ENCODE results near the gene ME3. TPM values are rescaled to one million over a fixed set of nuclear protein-coding genes. Genes with fewer than 3 reads are reported as not detected.
A peak's percentile ranks its signal among the peaks of the same experiment; 100 is the strongest.

ME3 gene
- total RNA-seq, 6 experiments from 2014 or later = 1.9 to 8.5 (median 4.6) TPM

GRCh38 chr11:86673055-86673843 is 833 bp upstream of the ME3 start:
- Histone ChIP-seq H3K4me1 (peaks cover 0 to 15% (median 6%) of the 10 kb centered on the region in 4 donors), H3K9me3 (no peaks in the 10 kb centered on the region), H3K36me3 (no peaks in the 10 kb centered on the region), H3K27me3 (no peaks in the 10 kb centered on the region), H3K27ac (no peak overlapping the region), H3K4me3 (no peak overlapping the region)
- TF ChIP-seq POLR2A (IDR thresholded peaks at IDR 0.05) = no peak
- TF ChIP-seq, protein P1, sequence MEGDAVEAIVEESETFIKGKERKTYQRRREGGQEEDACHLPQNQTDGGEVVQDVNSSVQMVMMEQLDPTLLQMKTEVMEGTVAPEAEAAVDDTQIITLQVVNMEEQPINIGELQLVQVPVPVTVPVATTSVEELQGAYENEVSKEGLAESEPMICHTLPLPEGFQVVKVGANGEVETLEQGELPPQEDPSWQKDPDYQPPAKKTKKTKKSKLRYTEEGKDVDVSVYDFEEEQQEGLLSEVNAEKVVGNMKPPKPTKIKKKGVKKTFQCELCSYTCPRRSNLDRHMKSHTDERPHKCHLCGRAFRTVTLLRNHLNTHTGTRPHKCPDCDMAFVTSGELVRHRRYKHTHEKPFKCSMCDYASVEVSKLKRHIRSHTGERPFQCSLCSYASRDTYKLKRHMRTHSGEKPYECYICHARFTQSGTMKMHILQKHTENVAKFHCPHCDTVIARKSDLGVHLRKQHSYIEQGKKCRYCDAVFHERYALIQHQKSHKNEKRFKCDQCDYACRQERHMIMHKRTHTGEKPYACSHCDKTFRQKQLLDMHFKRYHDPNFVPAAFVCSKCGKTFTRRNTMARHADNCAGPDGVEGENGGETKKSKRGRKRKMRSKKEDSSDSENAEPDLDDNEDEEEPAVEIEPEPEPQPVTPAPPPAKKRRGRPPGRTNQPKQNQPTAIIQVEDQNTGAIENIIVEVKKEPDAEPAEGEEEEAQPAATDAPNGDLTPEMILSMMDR (IDR thresholded peaks at IDR 0.05) = no peak
- ATAC-seq (peak in 1 of 4 donors; percentile 7), DNase-seq (no peak)
- intact Hi-C loops (cut with DNase I) = no loop called here
- 68% methylated on average over 8 of the region's 8 CpGs for WGBS (ENCODE audit: insufficient coverage, low coverage, low lambda C conversion rate, missing lambda C conversion rate)

- intact Hi-C loops (cut with DNase I) = no loop called here
- DNase-seq (peak; percentile 81), ATAC-seq (peak; percentile 68 to 76 (median 70))
- TF ChIP-seq POLR2A (IDR thresholded peaks at IDR 0.05) = peak; percentile 57
- TF ChIP-seq, protein P1 (IDR thresholded peaks at IDR 0.05) = no peak
- Histone ChIP-seq H3K27me3 (no peaks in the 10 kb centered on the region), H3K36me3 (no peaks in the 10 kb centered on the region), H3K9me3 (no peaks in the 10 kb centered on the region), H3K4me1 (peaks cover 0 to 15% (median 6%) of the 10 kb centered on the region in 4 donors), H3K27ac (peak overlapping the region; percentile 73 to 89 (median 87)), H3K4me3 (peak overlapping the region; percentile 74 to 78 (median 76))
- WGBS (ENCODE audit: insufficient coverage, low coverage, low lambda C conversion rate, missing lambda C conversion rate) = 0% methylated on average over 12 of the region's 33 CpGs
Measured at GRCh38 chr11:86671531-86672006, 847 bp downstream of the ME3 start.

GRCh38 chr11:86670911-86671310 is 1.5 kb downstream of the ME3 start:
- H3K4me1 ChIP-seq = peaks cover 0 to 15% (median 6%) of the 10 kb centered on the region in 4 donors

DNA sequence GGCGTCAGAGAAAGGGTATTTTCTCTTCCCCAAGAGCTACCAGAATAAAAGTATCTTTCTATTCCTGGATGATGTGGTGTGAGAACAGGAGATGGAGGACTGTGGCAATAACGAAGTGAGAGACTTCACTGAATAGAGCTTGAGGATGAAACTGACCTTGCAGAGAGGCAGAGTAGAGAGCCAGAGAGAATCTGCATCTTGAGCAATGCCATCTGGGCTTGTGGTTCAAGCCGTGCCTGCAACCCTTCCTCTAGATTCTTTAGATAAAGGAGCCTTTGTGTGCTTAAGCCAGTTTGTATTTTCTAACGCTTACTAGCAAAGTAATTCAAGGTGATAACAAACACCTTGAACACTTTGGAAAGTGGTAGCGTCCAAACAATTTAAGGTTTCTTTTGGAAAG is 2.2 kb downstream of the ME3 start:
- no peak overlapping the region for H3K27ac ChIP-seq
- ATAC-seq = no peak
- intact Hi-C loops (cut with DNase I) = no loop called here

More at GRCh38 chr11:86670911-86671310, 1.5 kb downstream of the ME3 start:
- H3K27me3 ChIP-seq = no peaks in the 10 kb centered on the region
- DNase-seq (no peak), ATAC-seq (no peak)
- WGBS (ENCODE audit: insufficient coverage, low coverage, low lambda C conversion rate, missing lambda C conversion rate) = 46% methylated on average over 3 of the region's 3 CpGs
- no peaks in the 10 kb centered on the region for H3K36me3 ChIP-seq
- H3K4me3 ChIP-seq = peak overlapping the region; percentile 74 to 78 (median 76)
- intact Hi-C loops (cut with DNase I) = no loop called here
- H3K27ac ChIP-seq = peak overlapping the region in 2 of 3 donors; percentile 73 to 89
- TF ChIP-seq POLR2A (IDR thresholded peaks at IDR 0.05) = no peak
- TF ChIP-seq, protein P1 (IDR thresholded peaks at IDR 0.05) = no peak
- no peaks in the 10 kb centered on the region for H3K9me3 ChIP-seq

More for the DNA sequence above, 2.2 kb downstream of the ME3 start:
- DNase-seq = no peak
- no peaks in the 10 kb centered on the region for H3K27me3 ChIP-seq
- H3K4me3 ChIP-seq = no peak overlapping the region
- H3K9me3 ChIP-seq = no peaks in the 10 kb centered on the region
- TF ChIP-seq, protein P1 (IDR thresholded peaks at IDR 0.05) = no peak
- no peak for TF ChIP-seq POLR2A (IDR thresholded peaks at IDR 0.05)
- 73% methylated on average over 5 of the region's 5 CpGs for WGBS (ENCODE audit: insufficient coverage, low coverage, low lambda C conversion rate, missing lambda C conversion rate)
- H3K36me3 ChIP-seq = no peaks in the 10 kb centered on the region
- peaks cover 0 to 15% (median 6%) of the 10 kb centered on the region in 4 donors for H3K4me1 ChIP-seq

Data from right lobe of liver (tissue), 6 donors.